KOPT-K1 (cell line): ENCODE results near the gene MIXL1.
"Not testable (repeated sequence)": the region's sequence is repeated elsewhere in the genome, so short reads cannot be mapped to it uniquely, and the experiment has no call there.

Experiments used
- H3K27ac ChIP-seq: fragments of 200-600 bp; sonication (generic); 2 replicates; pipeline ENCODE4 v1.5.1; 2016; ENCODE audit warnings: antibody characterized with exemption, mild to moderate bottlenecking, low read depth, low read length; ENCODE audit not compliant: poor library complexity, severe bottlenecking
- H3K36me3 ChIP-seq: fragments of 200-600 bp; sonication (generic); 2 replicates; pipeline ENCODE4 v1.5.1; 2017; ENCODE audit warnings: antibody characterized with exemption, mild to moderate bottlenecking, low read length, moderate library complexity; ENCODE audit not compliant: insufficient read depth
- H3K9me3 ChIP-seq: fragments of 200-600 bp; sonication (generic); 2 replicates; pipeline ENCODE4 v1.5.1; 2017; ENCODE audit warnings: antibody characterized with exemption, low read length, mild to moderate bottlenecking; ENCODE audit not compliant: insufficient read depth, poor library complexity, severe bottlenecking

MIXL1 gene

DNA sequence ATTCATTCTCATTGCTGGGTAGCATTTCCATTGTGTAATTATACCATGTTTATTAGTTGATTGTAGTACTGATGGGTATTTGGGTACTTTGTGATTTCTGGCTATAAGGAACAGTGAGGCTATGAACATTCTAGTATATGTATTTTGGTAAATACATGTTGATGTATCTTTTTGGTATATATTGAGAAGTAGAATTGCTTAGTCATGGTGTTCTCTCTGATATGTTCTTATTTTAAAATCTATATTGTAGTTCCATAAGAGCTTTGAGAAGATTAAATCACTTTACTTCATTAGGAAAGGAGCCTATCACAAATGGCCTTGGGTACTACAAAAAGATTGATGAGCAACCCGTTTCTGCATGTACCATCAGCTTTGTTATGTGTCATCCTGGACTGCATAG lies 13.4 kb downstream of the MIXL1 start:
- Histone ChIP-seq H3K9me3 (no peaks in the 10 kb centered on the region), H3K36me3 (peaks cover 95% of the 10 kb centered on the region), H3K27ac (no peak overlapping the region)

DNA sequence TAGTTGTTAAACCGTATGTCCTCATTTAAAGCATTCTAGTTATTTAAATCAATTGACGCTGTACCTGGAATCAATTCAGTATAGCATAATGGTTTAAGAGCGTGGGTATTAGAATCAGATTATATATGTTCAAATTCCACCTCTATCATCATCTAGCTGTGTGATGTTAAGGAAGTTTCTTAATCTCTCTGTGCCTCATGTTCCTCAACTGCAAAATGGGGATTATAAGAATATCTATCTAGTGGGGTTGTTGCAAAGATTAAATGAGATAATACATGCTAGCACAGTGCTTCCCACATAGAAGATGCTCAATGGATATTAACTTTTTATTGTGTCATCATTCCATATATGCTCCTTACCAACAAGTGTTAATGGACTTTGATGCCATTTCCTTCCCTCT lies 16.0 kb downstream of the MIXL1 start:
- Histone ChIP-seq H3K27ac (no peak overlapping the region), H3K36me3 (peaks cover 75% of the 10 kb centered on the region), H3K9me3 (no peaks in the 10 kb centered on the region)

DNA sequence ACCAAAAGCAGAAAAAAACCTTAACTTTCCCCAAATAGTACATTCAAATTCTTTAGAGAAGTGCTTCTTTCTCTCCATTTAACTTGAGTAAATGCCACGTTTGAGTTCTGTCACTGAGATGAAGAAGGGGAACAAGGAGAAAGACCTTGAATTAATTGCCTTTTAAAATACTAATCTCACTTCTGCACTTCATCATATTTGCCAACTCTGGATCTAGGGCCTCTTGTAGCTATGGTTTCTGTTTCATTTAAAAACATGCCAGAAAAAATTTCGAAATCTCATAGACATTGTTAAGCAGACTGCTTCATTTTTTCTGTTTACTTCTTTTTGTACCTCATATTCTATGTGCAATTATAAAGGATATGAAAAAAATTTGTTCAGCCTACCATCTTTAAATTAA lies 24.6 kb downstream of the MIXL1 start:
- Histone ChIP-seq H3K27ac (no peak overlapping the region), H3K36me3 (peaks cover 77% of the 10 kb centered on the region), H3K9me3 (no peaks in the 10 kb centered on the region)

DNA sequence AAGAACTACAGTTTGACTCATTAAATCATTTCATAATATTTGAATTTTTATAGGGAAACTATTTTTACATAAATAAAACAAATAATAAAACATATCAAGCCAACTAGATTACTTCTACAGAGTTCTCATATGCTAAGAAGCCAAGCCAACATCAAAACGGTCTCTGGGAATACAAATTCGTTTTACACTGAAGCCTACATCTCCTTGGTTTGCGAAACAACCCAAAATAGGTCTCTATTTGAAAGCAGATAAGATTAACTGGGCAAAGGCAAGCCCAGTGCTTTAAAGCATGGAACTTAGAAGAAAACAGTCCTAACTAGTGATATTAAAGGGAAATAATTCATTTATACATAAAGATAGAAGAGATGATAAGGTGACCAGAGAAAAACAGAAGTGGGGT lies 25.3 kb downstream of the MIXL1 start:
- H3K36me3 ChIP-seq = peaks cover 85% of the 10 kb centered on the region
- no peak overlapping the region for H3K27ac ChIP-seq

DNA sequence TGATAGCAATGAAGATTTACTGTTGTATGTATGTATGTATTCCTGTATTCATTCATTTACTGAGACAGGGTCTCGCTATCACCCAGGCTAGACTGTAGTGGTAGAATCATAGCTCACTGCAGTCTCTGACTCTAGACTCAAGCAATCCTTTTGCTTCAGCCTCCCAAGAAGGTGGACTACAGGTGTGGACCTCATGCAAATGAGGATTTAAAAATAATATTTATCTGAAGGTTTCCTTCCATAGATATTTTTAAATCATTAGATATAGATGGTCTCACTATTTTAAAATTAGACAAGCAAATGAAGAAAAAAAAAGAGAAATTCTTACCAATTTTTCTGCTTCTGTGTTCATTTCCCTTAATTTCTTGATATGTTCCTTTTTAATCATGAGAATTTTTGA lies 27.0 kb downstream of the MIXL1 start:
- Histone ChIP-seq H3K27ac (no peak overlapping the region), H3K9me3 (no peaks in the 10 kb centered on the region), H3K36me3 (peaks cover 87% of the 10 kb centered on the region)

More for the DNA sequence above, 25.3 kb downstream of the MIXL1 start:
- no peaks in the 10 kb centered on the region for H3K9me3 ChIP-seq

DNA sequence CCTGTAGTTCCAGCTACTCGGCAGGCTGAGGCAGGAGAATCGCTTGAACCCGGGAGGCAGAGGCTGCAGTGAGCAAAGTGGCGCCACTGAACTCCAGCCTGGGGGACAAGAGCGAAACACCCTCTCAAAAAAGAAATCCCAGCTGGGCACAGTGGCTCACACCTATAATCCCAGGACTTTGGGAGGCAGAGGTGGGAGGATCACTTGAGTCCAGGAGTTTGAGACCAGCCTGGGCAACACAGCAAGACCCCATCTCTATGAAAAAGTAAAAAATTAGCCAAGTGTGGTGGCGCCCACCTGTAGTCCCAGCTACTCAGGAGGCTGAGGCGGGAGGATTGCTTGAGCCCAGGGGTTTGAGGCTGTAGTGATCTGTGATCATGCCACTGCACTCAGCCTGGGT lies 29.4 kb downstream of the MIXL1 start:
- not testable (repeated sequence) for H3K9me3 ChIP-seq, H3K27ac ChIP-seq
- H3K36me3 ChIP-seq = peaks cover 76% of the 10 kb centered on the region

DNA sequence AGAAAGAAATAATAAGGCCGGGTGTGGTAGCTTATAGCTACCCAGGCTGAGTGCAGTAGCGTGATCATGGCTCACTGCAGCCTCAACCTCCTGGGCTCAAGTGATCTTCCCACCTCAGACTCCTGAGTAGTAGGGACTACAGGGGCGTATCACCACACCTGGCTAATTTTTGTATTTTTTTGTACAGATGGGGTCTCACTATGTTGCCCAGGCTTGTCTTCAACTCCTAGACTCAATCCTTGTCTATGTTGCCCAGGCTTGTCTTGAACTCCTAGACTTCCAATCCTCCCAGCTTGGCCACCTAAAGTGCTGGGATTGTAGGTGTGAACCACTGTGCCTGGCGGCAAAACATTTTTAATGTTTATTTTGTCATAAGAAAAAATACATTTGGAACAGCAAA lies 30.5 kb downstream of the MIXL1 start:
- peaks cover 78% of the 10 kb centered on the region for H3K36me3 ChIP-seq
- H3K9me3 ChIP-seq = peaks cover under 1% of the 10 kb centered on the region
- H3K27ac ChIP-seq = no peak overlapping the region

DNA sequence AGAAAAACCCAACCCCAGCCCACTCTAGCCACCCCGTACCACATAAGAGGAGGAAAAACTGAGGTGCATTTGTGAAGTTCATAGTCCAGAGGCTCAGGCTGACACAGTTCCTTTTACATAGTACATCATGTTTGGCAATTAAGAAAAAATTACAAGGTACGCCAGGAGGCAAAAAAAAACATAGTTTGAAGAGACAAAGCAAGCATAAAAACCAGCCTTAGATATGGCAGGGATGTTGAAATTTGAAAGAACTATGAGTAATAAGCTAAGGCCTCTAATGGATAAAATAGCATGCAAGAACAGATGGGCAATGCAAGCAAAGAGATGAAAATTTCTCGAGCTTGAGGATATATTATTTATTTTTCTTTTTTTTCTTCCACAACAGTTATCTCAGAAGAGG lies 31.9 kb downstream of the MIXL1 start:
- peaks cover 15% of the 10 kb centered on the region for H3K9me3 ChIP-seq
- H3K36me3 ChIP-seq = peaks cover 78% of the 10 kb centered on the region
- H3K27ac ChIP-seq = no peak overlapping the region

DNA sequence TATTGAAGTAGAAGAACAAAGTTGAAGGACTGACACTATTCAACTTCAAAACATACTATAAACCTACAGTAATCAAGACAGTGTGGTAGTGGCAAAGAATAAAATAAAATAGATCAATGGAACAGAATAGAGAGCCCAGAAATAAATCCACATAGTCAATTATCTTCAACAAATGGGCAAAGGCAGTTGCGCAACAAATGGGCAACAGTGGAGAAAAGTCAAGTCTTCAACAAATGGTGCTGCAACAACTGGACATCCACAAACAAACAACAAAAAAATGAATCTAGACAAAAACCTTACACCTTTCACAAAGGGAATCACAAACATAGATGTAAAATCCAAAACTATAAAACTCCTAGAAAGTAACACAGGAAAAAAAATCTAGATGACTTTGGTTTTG lies 38.4 kb downstream of the MIXL1 start:
- Histone ChIP-seq H3K9me3 (peaks cover 38% of the 10 kb centered on the region), H3K36me3 (peaks cover 94% of the 10 kb centered on the region), H3K27ac (no peak overlapping the region)

DNA sequence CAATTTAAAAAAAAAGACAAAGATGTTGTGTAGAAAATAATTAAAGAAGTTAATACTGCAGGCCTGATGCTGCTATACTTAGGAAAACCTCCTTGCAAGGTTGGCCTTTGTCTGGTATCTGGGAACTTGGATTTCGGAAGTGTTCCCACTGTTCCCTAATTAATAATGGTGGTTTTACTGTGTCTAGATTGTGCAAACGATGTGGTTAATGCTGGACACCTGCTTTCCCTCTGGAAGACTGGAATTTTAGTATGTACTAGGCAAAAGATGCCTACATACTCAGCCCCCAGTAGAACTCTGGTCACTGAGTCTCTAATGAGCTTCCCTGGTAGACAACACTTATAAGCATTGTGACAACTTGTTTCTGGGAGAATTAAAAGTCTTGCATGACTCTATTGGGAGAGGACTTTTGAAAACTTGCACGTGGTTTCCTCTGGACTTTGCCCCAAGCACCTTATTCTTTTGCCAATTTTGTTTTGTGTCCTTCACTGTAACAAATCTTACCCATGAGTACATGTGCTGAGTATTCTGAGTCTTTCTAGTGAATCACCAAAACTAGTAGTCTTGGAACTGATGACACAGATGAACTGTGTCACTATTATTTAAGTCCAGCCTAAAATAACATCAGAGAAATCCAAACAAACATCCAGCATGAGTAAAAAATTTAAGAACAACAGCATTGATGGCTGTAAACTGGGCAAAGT lies 45.1 kb downstream of the MIXL1 start:
- H3K36me3 ChIP-seq = peaks cover 92% of the 10 kb centered on the region
- no peak overlapping the region for H3K27ac ChIP-seq
- H3K9me3 ChIP-seq = no peaks in the 10 kb centered on the region

DNA sequence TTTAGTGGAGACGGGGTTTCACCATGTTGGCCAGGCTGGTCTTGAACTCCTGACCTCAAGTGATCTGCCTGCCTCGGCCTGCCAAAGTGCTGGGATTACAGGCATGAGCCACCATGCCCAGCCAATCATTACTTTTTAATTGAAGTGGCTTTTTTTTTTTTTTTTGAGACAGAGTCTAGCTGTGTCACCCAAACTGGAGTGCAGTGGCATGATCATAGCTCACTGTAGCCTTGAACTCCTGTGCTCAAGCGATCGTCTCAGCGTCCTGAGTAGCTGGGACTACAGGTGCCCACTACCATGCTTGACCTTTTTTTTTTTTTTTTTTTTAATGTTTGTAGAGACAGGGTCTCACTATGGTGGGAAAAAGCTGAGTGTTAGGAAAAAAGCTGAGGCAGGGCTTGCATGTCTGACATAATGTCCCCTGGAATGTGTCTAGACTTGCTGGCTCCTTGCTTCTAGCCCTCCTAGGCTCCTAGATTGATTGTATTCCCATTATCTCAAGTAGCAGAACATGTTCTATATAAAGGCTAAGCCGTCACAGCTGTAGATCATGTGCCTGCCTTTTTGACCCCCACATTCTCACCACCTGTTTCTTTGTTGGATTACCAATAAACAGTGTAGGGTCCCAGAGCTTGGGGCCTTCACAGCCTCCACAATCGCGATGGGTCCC lies 48.9 kb downstream of the MIXL1 start:
- peaks cover 96% of the 10 kb centered on the region for H3K36me3 ChIP-seq
- H3K9me3 ChIP-seq, H3K27ac ChIP-seq: not testable (repeated sequence)

DNA sequence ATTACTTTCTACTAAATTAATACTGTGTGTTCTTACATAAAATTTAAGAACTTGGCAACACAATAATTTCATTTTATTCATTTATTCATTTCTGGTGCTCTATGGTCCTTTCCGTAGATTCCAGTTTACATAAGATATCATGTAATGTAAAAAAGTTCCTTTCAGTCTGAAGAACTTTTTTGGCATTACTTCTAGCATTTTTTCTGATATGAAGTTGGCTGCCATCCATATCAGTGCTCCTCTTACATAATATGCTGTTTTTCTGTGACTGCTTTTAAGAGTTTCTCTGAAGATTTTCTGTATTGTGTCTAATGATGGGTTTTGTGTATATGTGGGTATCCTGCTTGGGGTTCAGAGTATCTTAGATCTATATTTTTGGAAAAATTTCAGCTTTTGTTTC lies 50.7 kb downstream of the MIXL1 start:
- no peaks in the 10 kb centered on the region for H3K9me3 ChIP-seq
- peaks cover 94% of the 10 kb centered on the region for H3K36me3 ChIP-seq
- no peak overlapping the region for H3K27ac ChIP-seq

DNA sequence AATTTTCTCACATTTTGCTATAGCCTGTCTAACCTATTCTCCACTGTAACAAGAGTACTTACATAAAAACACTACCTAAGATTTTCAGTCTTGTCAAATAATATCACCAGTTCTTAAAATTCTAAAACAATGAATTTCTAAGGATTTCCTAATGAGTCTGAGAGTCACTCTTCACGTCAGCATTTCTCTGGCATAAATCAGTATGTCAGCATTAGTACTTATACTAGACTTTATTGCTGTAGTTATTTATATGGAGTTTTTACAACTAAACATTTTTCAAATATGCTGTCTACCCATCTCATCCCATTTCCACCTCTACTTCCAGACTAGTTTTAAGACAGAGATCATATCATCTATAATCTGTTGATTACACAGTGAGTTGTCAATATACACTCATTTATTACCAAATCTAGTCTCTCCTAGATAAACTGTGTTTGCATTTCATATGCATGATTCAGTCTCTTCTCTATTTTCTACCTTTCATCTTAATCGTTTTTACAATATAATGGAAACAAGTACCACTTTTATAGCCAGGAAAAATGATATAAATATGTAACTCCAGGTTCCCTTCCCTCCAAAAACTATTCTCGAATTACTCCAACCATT lies 52.7 kb downstream of the MIXL1 start:
- no peaks in the 10 kb centered on the region for H3K9me3 ChIP-seq
- no peak overlapping the region for H3K27ac ChIP-seq
- H3K36me3 ChIP-seq = peaks cover 93% of the 10 kb centered on the region
